GM19328 (cell line): ENCODE measurements around the gene NRAS.

ENCODE experiments used
- ATAC-seq: cut with Tn5 transposase; IDR thresholded peaks from one replicate; pipeline ENCODE4 v1.9.1; 2021; ENCODE audit warnings: mild to moderate bottlenecking, moderate library complexity; ENCODE audit not compliant: unreplicated experiment

Gene NRAS

DNA sequence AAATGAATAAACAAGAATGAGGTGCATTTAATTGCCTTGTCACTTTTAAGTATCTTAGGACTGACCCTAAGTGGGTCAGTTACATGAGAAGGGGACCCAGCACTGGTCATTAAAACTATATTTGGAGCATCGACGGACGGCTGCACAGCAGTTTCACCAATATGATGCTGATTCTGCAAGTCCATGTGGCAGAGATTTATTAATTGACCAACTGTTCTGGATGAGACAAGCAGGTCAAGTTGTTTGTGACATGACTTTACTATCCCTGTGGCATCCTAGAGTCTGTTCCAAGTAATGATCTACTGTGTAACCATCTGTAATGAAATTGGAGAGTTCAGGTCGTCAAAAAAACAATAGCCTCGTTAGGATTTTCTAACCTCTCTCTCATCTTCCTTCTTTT lies 30.7 kb downstream of the NRAS start:
- no peak for ATAC-seq

DNA sequence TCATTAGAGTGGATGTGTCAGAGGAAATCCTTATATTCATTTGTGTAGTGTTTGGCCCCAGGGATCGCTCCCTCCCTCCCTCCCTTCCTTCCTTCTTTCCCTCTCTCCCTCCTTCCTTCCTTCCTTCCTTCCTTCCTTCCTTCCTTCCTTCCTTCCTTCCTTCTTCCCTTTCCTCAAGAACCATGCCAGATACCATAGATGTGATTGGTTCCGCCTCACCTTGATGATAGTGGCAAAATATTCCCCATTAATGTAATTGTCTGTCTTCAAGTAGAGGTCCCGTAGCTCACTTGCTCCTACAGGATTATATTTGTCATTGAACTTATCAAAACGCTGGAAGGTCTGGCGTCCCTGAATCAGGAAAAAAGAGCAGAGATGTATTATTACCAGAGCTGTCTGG lies 38.9 kb downstream of the NRAS start:
- ATAC-seq, result no peak

DNA sequence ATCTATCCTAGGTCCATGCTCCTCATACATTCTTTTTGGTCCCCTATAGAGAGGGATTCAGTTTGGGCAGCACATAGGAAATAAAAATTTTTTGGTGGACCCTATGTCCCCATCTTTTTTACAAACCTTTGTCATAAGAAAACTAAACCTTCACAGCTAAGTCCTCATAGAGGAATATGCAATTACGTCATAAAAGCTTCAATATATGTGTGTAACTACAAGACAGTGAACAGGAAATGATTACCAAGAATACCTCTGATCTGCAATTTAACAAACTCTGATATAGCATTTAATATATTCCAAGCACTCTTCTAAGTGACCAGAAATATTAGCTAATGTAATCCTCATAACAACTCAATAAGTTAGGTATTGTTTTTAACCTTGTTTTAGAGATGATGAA lies 40.5 kb downstream of the NRAS start:
- ATAC-seq, result no peak

DNA sequence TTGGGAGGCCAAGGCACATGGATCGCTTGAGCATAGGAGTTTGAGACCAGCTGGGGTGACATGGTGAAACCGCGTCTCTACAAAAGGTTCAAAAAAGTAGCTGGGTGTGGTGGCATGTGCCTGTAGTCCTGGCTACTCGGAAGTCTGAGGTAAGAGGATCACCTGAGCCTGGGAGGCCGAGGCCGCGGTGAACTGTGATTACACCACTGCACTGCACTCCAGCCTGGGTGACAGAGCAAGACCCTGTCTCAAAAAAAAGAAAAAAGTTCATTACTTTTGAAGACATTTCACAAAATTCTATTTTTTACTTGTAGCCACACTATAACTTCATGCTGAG lies 44.7 kb downstream of the NRAS start:
- no peak for ATAC-seq

DNA sequence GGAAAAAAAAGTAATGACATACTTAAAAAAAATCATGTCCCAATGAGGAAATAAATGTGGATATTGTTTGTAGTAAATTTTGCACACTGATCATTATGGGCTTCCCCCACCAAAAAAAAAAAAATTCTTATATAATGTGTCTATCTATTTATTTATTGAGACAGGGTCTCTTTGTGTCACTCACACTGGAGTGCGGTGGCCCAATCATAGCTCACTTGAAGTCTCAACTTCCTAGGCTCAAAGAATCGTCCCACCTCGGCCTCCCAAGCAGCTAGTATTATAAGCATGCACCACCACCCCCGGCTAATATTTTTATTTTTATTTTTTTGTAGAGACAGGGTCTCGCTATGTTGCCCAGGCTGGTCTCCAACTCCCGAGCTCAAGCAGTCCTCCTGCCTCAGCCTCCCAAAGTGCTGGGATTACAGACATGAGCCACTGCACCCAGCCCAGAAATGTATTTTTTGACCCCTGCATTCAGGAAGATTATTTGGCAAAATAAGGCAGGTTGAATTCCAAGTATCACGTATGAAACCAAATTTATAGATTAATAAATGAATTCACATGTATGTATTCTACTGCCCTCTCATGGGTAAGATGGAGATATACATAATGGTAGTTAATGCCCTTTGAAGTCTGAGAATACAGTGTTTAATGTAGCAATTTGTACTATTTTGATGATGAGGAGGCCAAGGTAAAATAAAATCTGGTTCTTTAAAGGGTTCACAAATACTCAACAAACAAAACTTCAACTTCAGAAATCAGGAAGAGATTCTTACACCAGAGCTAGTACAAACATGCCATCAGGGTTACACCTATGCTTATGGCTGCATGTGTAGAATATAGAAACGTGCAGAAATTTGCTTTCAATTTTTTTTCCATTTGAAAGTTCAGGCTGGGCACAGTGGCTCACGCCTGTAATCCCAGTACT lies 45.3 kb downstream of the NRAS start:
- ATAC-seq, result no peak

DNA sequence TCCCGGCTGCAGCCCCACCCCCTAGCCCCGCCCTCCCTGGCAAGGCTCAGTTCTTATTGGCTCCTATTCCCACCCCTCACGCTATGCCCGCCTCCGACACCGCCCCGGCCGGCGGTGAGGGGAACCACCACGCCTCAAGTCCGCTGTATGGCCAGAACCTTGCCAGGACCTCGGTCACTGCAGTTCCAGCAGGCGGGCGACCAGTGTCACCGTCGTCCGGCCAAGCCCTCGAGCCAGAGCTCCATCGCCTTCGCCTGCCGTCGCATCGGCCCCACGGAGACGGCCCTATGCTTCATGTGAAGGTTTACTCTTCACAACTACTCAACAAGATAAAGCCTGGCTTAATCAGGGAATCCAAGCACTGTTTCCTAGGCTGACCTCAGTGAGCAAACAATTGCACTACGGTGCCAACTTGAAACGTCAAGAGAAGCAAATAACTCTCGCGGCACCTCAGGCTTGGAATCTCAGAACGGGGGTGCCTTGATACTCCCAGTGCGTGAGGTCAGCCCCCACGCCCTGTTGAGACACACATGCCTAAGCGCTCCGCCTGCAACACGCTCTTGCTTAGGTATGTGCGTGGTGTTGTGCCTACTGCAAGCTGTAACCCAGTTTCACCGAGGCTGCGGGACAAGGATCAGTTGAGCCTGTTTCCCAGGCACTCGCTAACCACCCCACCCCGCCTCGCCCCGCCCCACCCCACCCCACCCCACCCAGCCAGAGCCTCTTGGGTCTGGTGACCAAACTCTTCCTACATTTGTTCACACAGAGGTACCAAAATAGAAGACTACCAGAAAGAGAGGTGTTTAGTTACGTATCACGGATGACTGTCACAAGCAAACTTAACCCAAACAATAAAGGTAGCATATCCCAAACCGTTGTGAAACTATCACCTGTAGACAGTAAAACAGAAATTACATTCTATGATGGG lies 46.2 kb downstream of the NRAS start:
- ATAC-seq, result peak; percentile 99

DNA sequence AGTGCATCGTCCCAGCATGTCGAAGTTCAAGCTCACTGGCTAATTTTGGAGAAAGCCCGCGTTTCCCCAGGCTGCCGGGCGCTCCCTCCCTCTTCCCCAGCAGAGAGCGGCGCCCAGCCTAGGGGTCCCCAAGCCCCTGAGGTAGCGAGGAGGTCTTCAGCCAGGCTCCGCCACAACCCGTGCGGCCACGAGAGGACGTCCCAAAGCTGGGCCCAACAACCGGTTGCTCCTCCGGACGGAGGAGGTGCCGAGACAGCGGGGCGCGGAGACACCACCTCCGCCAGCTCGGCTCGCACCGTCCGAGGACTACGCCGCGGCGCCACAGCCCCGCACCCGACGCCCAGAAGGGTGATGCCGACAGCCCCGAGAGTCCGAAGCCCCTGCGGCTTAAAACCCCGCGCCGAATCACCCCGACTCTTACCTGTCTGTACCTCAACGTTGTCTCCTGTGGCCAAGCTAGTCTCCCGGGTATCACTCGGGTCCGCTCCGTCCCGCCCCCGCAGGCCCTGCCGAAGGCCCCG lies 46.9 kb downstream of the NRAS start, which contains the start of gene DENND2C:
TSS of gene DENND2C (minus strand) at position 488 of the 521 bp plus-strand sequence. CDS start 44,065 bp downstream, outside the sequence.
- ATAC-seq, result peak; percentile 53

DNA sequence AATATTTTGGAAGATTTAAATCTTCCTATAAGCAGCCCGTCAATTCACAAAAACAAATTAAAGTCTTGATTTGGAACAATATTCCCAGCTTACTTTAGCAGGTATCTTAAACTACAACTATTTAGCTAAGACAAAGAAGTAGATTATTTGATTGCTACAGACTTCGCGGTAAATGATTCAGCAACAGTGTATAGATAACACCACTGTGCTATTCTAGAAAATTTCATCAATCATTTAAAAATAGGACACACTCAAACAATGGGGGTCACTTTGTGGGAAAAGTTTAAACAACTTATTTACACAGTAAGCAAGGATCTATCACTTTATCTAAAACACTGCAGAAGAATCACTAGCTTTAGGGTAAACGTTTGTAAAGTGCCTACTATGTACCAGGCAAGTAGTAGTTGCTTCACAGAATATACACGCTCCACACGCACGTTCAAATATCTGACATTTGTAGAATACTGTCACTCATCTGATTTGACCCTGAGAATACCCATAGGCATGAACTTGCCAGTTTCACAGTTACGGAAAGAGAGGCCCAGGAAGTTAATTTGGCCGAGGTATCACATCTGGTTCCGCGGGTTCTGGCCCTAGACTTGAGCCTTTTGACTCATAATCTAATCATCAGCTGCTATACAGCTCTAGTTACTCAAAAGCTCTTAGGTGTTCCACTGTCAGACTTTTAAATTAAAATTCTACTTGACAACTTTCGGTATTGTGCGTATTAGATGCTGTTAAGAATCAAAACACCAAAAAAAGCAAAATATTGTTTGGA lies 47.6 kb downstream of the NRAS start:
- ATAC-seq, result no peak

DNA sequence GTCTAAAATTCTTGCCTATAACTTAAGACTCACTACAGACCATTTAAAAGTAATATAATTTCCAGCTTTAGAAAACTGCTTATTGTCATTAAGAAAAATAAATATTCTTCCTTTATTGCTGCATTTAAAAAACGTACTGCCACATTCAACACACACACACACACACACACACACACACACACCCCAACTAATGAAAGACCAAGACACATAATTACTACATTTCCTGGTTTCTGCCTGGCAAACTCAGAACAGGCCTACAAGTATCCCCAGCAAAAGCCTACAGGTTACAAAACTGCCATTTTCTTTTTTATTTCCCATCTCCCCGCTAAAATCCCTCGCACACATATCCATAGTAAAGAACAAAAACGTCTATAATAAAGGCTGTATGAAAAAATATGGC lies 48.2 kb downstream of the NRAS start:
- ATAC-seq, result no peak

DNA sequence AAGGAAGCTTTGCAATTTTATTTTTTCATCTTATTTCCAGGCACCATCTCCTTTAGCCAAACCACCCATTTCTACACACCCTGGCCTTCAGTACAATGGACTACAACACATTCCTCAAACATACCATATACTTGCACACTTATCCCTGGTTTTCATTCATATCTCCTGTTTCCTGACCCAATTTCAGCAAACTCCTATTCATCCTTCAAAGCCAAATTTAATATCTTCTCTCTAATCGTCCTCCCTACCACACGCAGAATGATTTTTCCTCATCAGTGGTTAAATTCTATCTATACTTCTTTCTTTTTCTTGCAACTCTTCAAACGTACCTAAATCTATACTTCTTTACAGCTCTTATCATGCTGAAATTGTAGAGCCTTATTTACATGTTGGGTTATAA lies 49.6 kb downstream of the NRAS start:
- ATAC-seq, result no peak

DNA sequence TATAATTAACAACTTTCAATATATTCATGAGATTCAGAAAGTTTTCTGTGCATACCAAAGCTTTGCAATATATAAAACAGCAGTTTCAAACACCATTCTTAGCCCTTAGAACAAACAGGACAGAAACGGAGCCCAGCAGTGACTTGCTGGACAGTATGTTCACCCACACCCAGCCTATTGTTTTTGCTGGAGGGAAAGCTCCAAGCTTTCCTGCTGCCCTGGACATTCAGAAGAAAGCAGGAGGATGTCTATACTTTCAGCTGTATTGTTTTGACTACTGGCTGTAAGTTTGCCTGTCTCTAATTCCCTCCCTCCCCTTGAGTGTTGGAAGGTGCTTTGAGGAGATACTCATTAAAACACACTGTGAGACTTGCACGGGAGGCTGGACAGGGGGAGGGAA lies 56.3 kb downstream of the NRAS start:
- ATAC-seq, result no peak
